HEK293T (cell line): ENCODE data around the gene TIAM1.

Experiments
- ARNT ChIP-seq: fragments of 450-650 bp; IDR thresholded peaks from 2 replicates; pipeline ENCODE4 v1.6.1; 2017; ENCODE audit warnings: mild to moderate bottlenecking
- BHLHE40 ChIP-seq: fragments of 450-650 bp; IDR thresholded peaks from 2 replicates; pipeline ENCODE4 v1.6.1; 2016; ENCODE audit warnings: mild to moderate bottlenecking, moderate library complexity, borderline replicate concordance
- CTBP1 ChIP-seq: fragments of 450-650 bp; IDR thresholded peaks from 2 replicates; pipeline ENCODE4 v1.6.1; 2016; ENCODE audit warnings: borderline replicate concordance
- ELF4 ChIP-seq: fragments of 450-650 bp; IDR thresholded peaks from 2 replicates; pipeline ENCODE4 v1.6.1; 2017; ENCODE audit warnings: antibody characterized with exemption
- FOXK2 ChIP-seq: fragments of 450-650 bp; IDR thresholded peaks from 2 replicates; pipeline ENCODE4 v1.6.1; 2016; ENCODE audit warnings: mild to moderate bottlenecking
- PKNOX1 ChIP-seq: fragments of 450-650 bp; IDR thresholded peaks from 2 replicates; pipeline ENCODE4 v1.6.1; 2016
- SP1 ChIP-seq: fragments of 450-650 bp; IDR thresholded peaks from 2 replicates; pipeline ENCODE4 v1.6.1; 2017
- SUZ12 ChIP-seq: fragments of 450-650 bp; IDR thresholded peaks from 2 replicates; pipeline ENCODE4 v1.6.1; 2016; ENCODE audit warnings: mild to moderate bottlenecking
- TARDBP ChIP-seq: fragments of 450-650 bp; IDR thresholded peaks from 2 replicates; pipeline ENCODE4 v1.6.1; 2016
- ZNF384 ChIP-seq: fragments of 450-650 bp; IDR thresholded peaks from 2 replicates; pipeline ENCODE4 v1.6.1; 2016

GRCh38 chr21:31257265-31257664, 86.8 kb downstream of the TIAM1 start:
- no peak for TF ChIP-seq TARDBP
- TF ChIP-seq BHLHE40, result no peak
- no peak for TF ChIP-seq ZNF384
- TF ChIP-seq ELF4, result no peak
- no peak for TF ChIP-seq SUZ12
- no peak for TF ChIP-seq SP1
- no peak for TF ChIP-seq CTBP1
- TF ChIP-seq FOXK2, result no peak
- TF ChIP-seq ARNT, result no peak
- TF ChIP-seq PKNOX1, result no peak
